IMR-90 (cell line): Measurements from ENCODE around the gene SF3B2. TPM values are rescaled to one million over a fixed set of nuclear protein-coding genes. Genes with fewer than 3 reads are reported as not detected.

Experiments
- ATAC-seq: fragments of 200-7000 bp; cut with Tn5 transposase; 2 replicates; pipeline ENCODE4 v1.9.1; 2020; ENCODE audit warnings: low read depth, mild to moderate bottlenecking, moderate library complexity
- BruUV-seq: library from RNA; stranded (reverse); fragments of 400-500 nt; replicated peaks from 2 replicates; lab custom pipeline; 2021; lab: Mats Ljungman, UMichigan
- CTCF ChIA-PET: fragments of 300-600 bp; formaldehyde crosslinking; extraction: SDS; loops from one replicate; lab custom pipeline; 2021; ENCODE audit warnings: antibody characterized with exemption; lab: Yijun Ruan, JAX
- POLR2A ChIA-PET: fragments of 300-600 bp; sonication (Branson Sonifier 250); formaldehyde crosslinking; loops from one replicate; lab custom pipeline; 2022; ENCODE audit warnings: antibody characterized with exemption; ENCODE audit not compliant: unreplicated experiment; lab: Charles Lee
- DNase-seq: peaks from one replicate; pipeline ENCODE4 v3.0.0; 2013
- H2AFZ ChIP-seq: replicated peaks from 2 replicates; pipeline ENCODE3; 2013; ENCODE audit warnings: low read length, mild to moderate bottlenecking; ENCODE audit not compliant: poor library complexity
- H2AK5ac ChIP-seq: 2 replicates; pipeline ENCODE4 v1.6.1; 2013; ENCODE audit warnings: low read depth, low read length, inconsistent platforms
- H2AK9ac ChIP-seq: replicated peaks from 2 replicates; pipeline ENCODE3; 2013; ENCODE audit warnings: mild to moderate bottlenecking, low read depth, low read length, moderate library complexity; ENCODE audit not compliant: poor library complexity
- H2BK120ac ChIP-seq: 2 replicates; pipeline ENCODE4 v1.6.1; 2013; ENCODE audit warnings: low read depth, low read length, inconsistent platforms
- H2BK15ac ChIP-seq: 3 replicates; pipeline ENCODE4 v1.6.1; 2013; ENCODE audit warnings: low read depth, low read length, inconsistent platforms
- H2BK20ac ChIP-seq: 2 replicates; pipeline ENCODE4 v1.6.1; 2013; ENCODE audit warnings: low read depth, mild to moderate bottlenecking, inconsistent platforms, low read length, moderate library complexity
- H2BK5ac ChIP-seq: 2 replicates; pipeline ENCODE4 v1.6.1; 2013; ENCODE audit warnings: mild to moderate bottlenecking, low read depth, low read length, inconsistent platforms; ENCODE audit not compliant: poor library complexity, severe bottlenecking
- H3K14ac ChIP-seq: replicated peaks from 2 replicates; pipeline ENCODE4 v1.6.1; 2013; ENCODE audit warnings: low read depth, low read length, inconsistent platforms
- H3K18ac ChIP-seq: 2 replicates; pipeline ENCODE4 v1.6.1; 2013; ENCODE audit warnings: low read depth, low read length, control low read depth
- H3K23ac ChIP-seq: 2 replicates; pipeline ENCODE4 v1.6.1; 2013; ENCODE audit warnings: low read depth, low read length, inconsistent platforms
- H3K27ac ChIP-seq: 2 replicates; pipeline ENCODE4 v1.5.1; 2013; ENCODE audit warnings: mild to moderate bottlenecking, control low read depth, low read length; ENCODE audit not compliant: insufficient read depth
- H3K27me3 ChIP-seq: 2 replicates; pipeline ENCODE4 v1.6.1; 2013; ENCODE audit warnings: low read length; ENCODE audit not compliant: control insufficient read depth, insufficient read depth
- H3K36me3 ChIP-seq: 2 replicates; pipeline ENCODE4 v1.6.1; 2013; ENCODE audit warnings: low read length, mixed read lengths; ENCODE audit not compliant: control insufficient read depth, insufficient read depth
- H3K4ac ChIP-seq: 2 replicates; pipeline ENCODE4 v1.6.1; 2013; ENCODE audit warnings: low read depth, low read length, inconsistent platforms
- H3K4me1 ChIP-seq: 2 replicates; pipeline ENCODE4 v1.6.1; 2013; ENCODE audit warnings: low read length, mixed read lengths; ENCODE audit not compliant: control insufficient read depth, insufficient read depth
- H3K4me2 ChIP-seq: 2 replicates; pipeline ENCODE4 v1.6.1; 2013; ENCODE audit warnings: low read depth, mild to moderate bottlenecking, control low read depth, low read length, moderate library complexity
- H3K4me3 ChIP-seq: 2 replicates; pipeline ENCODE4 v1.5.1; 2013; ENCODE audit warnings: low read depth, mild to moderate bottlenecking, control low read depth, low read length, moderate library complexity; ENCODE audit not compliant: insufficient read depth
- H3K56ac ChIP-seq: 2 replicates; pipeline ENCODE4 v1.6.1; 2013; ENCODE audit warnings: low read length, inconsistent platforms; ENCODE audit not compliant: insufficient read depth; ENCODE audit errors: extremely low read depth
- H3K79me1 ChIP-seq, 2 experiments: 2 replicates each; pipeline ENCODE4 v1.6.1; 2013; ENCODE audit warnings: low read length in 2 of 2, inconsistent platforms in 1 of 2, low read depth in 1 of 2
- H3K9ac ChIP-seq: 2 replicates; pipeline ENCODE4 v1.6.1; 2013; ENCODE audit warnings: low read depth, low read length, control low read depth
- H3K9me1 ChIP-seq: 2 replicates; pipeline ENCODE4 v1.6.1; 2013; ENCODE audit warnings: low read length, inconsistent platforms; ENCODE audit not compliant: insufficient read depth
- H3K9me3 ChIP-seq: 2 replicates; pipeline ENCODE4 v1.6.1; 2013; ENCODE audit warnings: low read length; ENCODE audit not compliant: control insufficient read depth, insufficient read depth
- H4K20me1 ChIP-seq: 2 replicates; pipeline ENCODE4 v1.6.1; 2013; ENCODE audit warnings: low read length, inconsistent platforms; ENCODE audit not compliant: insufficient read depth
- H4K5ac ChIP-seq: 2 replicates; pipeline ENCODE4 v1.6.1; 2013; ENCODE audit warnings: mild to moderate bottlenecking, low read depth, low read length, control low read depth
- H4K8ac ChIP-seq, 2 experiments: 2 replicates each; pipeline ENCODE4 v1.6.1; 2013; ENCODE audit warnings: low read depth in 2 of 2, low read length in 2 of 2, control low read depth in 1 of 2, inconsistent platforms in 1 of 2
- H4K91ac ChIP-seq: 2 replicates; pipeline ENCODE4 v1.6.1; 2013; ENCODE audit warnings: low read depth, low read length, inconsistent platforms; ENCODE audit not compliant: insufficient read depth
- BHLHE40 ChIP-seq: fragments of 150-350 bp; IDR thresholded peaks from 2 replicates; pipeline ENCODE4 v1.6.1; 2016; ENCODE audit warnings: mild to moderate bottlenecking, low read depth, low read length
- CEBPB ChIP-seq: IDR thresholded peaks from 2 replicates; pipeline ENCODE4 v1.6.1; 2012; ENCODE audit warnings: low read depth, low read length, improper control_type of control experiment
- CHD1 ChIP-seq: IDR thresholded peaks from 2 replicates; pipeline ENCODE4 v1.6.1; 2012; ENCODE audit warnings: low read depth, low read length, improper control_type of control experiment
- CTCF ChIP-seq: conservative IDR thresholded peaks from 2 replicates; pipeline ENCODE4 v1.5.1; 2012; ENCODE audit warnings: mild to moderate bottlenecking, low read depth, low read length, improper control_type of control experiment
- ELK1 ChIP-seq: fragments of 150-350 bp; IDR thresholded peaks from 2 replicates; pipeline ENCODE4 v1.6.1; 2016; ENCODE audit warnings: low read depth, mild to moderate bottlenecking, low read length, moderate library complexity, borderline replicate concordance
- FOS ChIP-seq: fragments of 150-350 bp; IDR thresholded peaks from 2 replicates; pipeline ENCODE4 v1.6.1; 2016; ENCODE audit warnings: low read depth, low read length
- MAFK ChIP-seq: IDR thresholded peaks from 2 replicates; pipeline ENCODE4 v1.6.1; 2012; ENCODE audit warnings: low read depth, low read length, improper control_type of control experiment
- MAZ ChIP-seq: IDR thresholded peaks from 2 replicates; pipeline ENCODE4 v1.6.1; 2012; ENCODE audit warnings: low read depth, mild to moderate bottlenecking, low read length, improper control_type of control experiment, moderate library complexity, borderline replicate concordance
- MXI1 ChIP-seq: IDR thresholded peaks from 2 replicates; pipeline ENCODE4 v1.6.1; 2012; ENCODE audit warnings: low read depth, mild to moderate bottlenecking, low read length, moderate library complexity, borderline replicate concordance
- NFE2L2 ChIP-seq: fragments of 150-350 bp; IDR thresholded peaks from 2 replicates; pipeline ENCODE4 v1.6.1; 2016; ENCODE audit warnings: low read depth, mild to moderate bottlenecking, low read length
- POLR2A ChIP-seq: IDR thresholded peaks from 2 replicates; pipeline ENCODE4 v1.6.1; 2012; ENCODE audit warnings: mild to moderate bottlenecking, low read depth, low read length
- RAD21 ChIP-seq: IDR thresholded peaks from 2 replicates; pipeline ENCODE4 v1.6.1; 2012; ENCODE audit warnings: low read length, improper control_type of control experiment
- RCOR1 ChIP-seq: IDR thresholded peaks from 2 replicates; pipeline ENCODE4 v1.6.1; 2012; ENCODE audit warnings: mild to moderate bottlenecking, low read length, improper control_type of control experiment; ENCODE audit not compliant: insufficient replicate concordance
- RFX5 ChIP-seq: IDR thresholded peaks from 2 replicates; pipeline ENCODE4 v1.8.0; 2012; ENCODE audit warnings: low read depth, mild to moderate bottlenecking, low read length, moderate library complexity
- SMC3 ChIP-seq: fragments of 150-350 bp; IDR thresholded peaks from 2 replicates; pipeline ENCODE4 v1.6.1; 2016; ENCODE audit warnings: low read depth, mild to moderate bottlenecking, antibody characterized with exemption, low read length, moderate library complexity
- WGBS, 2 experiments: methylation state at CpG; one replicate each; pipeline versions ENCODE4 v1.1.5 to v1.1.7; 2013; ENCODE audit warnings: missing lambda C conversion rate in 2 of 2; ENCODE audit not compliant: insufficient read length in 1 of 2; ENCODE audit errors: extremely low coverage in 2 of 2; 5-methylcytosine and 5-hydroxymethylcytosine counted together
- dilution Hi-C: fragments of 300-500 bp; cut with HindIII; formaldehyde crosslinking; loops from one replicate; pipeline ENCODE4 v1.14.3; 2018; ENCODE audit warnings: low sequenced_read_pairs; ENCODE audit not compliant: unreplicated experiment
- in situ Hi-C: fragments of 300-500 bp; cut with MboI; formaldehyde crosslinking; loops from 3 replicates; pipeline ENCODE4 v1.14.3; 2019; ENCODE audit warnings: low sequenced_read_pairs, inconsistent platforms, mixed read lengths
- intact Hi-C: fragments of 100-400 bp; cut with micrococcal nuclease; formaldehyde crosslinking; loops from 2 replicates; pipeline ENCODE4 v1.10.0; 2022
- polyA plus RNA-seq, 3 experiments: library from polyadenylated mRNA; depleted of rRNA; stranded (reverse); fragments of >200 nt; gene quantifications; 2 replicates each; pipeline ENCODE4 v1.2.3, GENCODE V29; 2012; ENCODE audit warnings: low replicate concordance in 1 of 3
- total RNA-seq: library from RNA; depleted of rRNA; stranded (reverse); fragments of >200 nt; gene quantifications from 2 replicates; pipeline ENCODE4 v1.2.3, GENCODE V29; 2012
- TF ChIP-seq, protein P1 (sequence below): fragments of 150-350 bp; IDR thresholded peaks from 2 replicates; pipeline ENCODE4 v1.6.1; 2017; ENCODE audit warnings: mild to moderate bottlenecking, antibody characterized with exemption, low read length, low read depth

The SF3B2 gene
- total and polyA plus RNA-seq, 2 of the 4 experiments (the other 2 are of a cell fraction): 120 to 122 TPM

GRCh38 chr11:66044757-66045156, 7.4 kb upstream of the SF3B2 start:
- Histone ChIP-seq H4K20me1 (no peaks in the 10 kb centered on the region), H3K79me1 (no peaks in the 10 kb centered on the region), H3K9me3 (no peaks in the 10 kb centered on the region; the same call in 1 of the 2 replicates), H2BK15ac (no peak overlapping the region), H2AK9ac (no peak overlapping the region), H3K4ac (no peak overlapping the region), H3K36me3 (no peaks in the 10 kb centered on the region), H3K4me1 (no peaks in the 10 kb centered on the region), H2BK20ac (no peak overlapping the region), H3K18ac (no peak overlapping the region), H3K9me1 (no peaks in the 10 kb centered on the region), H3K56ac (no peak overlapping the region), H4K91ac (no peak overlapping the region), H3K27ac (no peak overlapping the region), H3K9ac (no peak overlapping the region), H3K23ac (no peak overlapping the region), H2BK120ac (no peak overlapping the region), H4K5ac (no peak overlapping the region), H2AFZ (no peak overlapping the region), H3K4me2 (0 out of 2 replicates have a peak overlapping the region, but pooled peaks have one; percentile 30), H2BK5ac (no peak overlapping the region), H3K4me3 (no peak overlapping the region), H3K14ac (no peak overlapping the region), H3K27me3 (peaks cover 31% of the 10 kb centered on the region), H4K8ac (no peak overlapping the region), H2AK5ac (no peak overlapping the region)
- BruUV-seq: no TSS peak
- ChIA-PET CTCF (interaction anchor here (0.7 to 1.7 kb wide), 7 partner anchors 10 to 333 kb away, joined by 3 to 5 read pairs (median 4); partner anchors contain the start of genes BANF1 and EIF1AD), POLR2A (no interaction called here)
- in situ Hi-C loops: no loop called here
- WGBS, 2 experiments: 70% methylated on average over 3 of the region's 6 CpGs; no CpG with 5 or more reads in 1 of the 2 experiments
- no peak for DNase-seq
- TF ChIP-seq RAD21 (no peak), POLR2A (no peak), SMC3 (no peak), FOS (no peak), MAZ (no peak), CHD1 (no peak), RFX5 (no peak), ELK1 (no peak), CEBPB (no peak), RCOR1 (no peak), MAFK (no peak), BHLHE40 (no peak), CTCF (no peak), NFE2L2 (no peak), MXI1 (no peak)
- TF ChIP-seq, protein P1, sequence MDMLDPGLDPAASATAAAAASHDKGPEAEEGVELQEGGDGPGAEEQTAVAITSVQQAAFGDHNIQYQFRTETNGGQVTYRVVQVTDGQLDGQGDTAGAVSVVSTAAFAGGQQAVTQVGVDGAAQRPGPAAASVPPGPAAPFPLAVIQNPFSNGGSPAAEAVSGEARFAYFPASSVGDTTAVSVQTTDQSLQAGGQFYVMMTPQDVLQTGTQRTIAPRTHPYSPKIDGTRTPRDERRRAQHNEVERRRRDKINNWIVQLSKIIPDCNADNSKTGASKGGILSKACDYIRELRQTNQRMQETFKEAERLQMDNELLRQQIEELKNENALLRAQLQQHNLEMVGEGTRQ: no peak
- no peak for ATAC-seq
- intact Hi-C loops: loop anchor here (2.0 kb wide), 1 partner anchor 42 kb away; the partner anchor contains the start of genes BANF1 and EIF1AD
- dilution Hi-C loops: no loop called here
